Neural crest cell (in vitro differentiated cells): Measurements from ENCODE around the gene SRGAP3. TPM values are rescaled to one million over a fixed set of nuclear protein-coding genes. Genes with fewer than 3 reads are reported as not detected.

Experiments
- DNase-seq: peaks from one replicate; pipeline ENCODE4 v3.0.0; 2021; ENCODE audit warnings: low read depth, mixed read lengths, low spot score
- H3K27ac Mint-ChIP-seq: one replicate; pipeline ENCODE4 v1.8.0; 2021; ENCODE audit warnings: mild to moderate bottlenecking, mixed read lengths; ENCODE audit not compliant: unreplicated experiment
- H3K27me3 Mint-ChIP-seq: 2 replicates; pipeline ENCODE4 v1.8.0; 2021; ENCODE audit warnings: low read depth, mild to moderate bottlenecking, mixed read lengths
- H3K36me3 Mint-ChIP-seq: 2 replicates; pipeline ENCODE4 v1.8.0; 2021; ENCODE audit warnings: low read depth, mild to moderate bottlenecking, mixed read lengths
- H3K4me1 Mint-ChIP-seq: 2 replicates; pipeline ENCODE4 v1.8.0; 2021; ENCODE audit warnings: mixed read lengths
- H3K4me3 Mint-ChIP-seq: one replicate; pipeline ENCODE4 v1.8.0; 2021; ENCODE audit warnings: mild to moderate bottlenecking, mixed read lengths
- H3K9me3 Mint-ChIP-seq: 2 replicates; pipeline ENCODE4 v1.8.0; 2021; ENCODE audit warnings: mixed read lengths
- CTCF ChIP-seq: fragments of 200-600 bp; sonication (generic); conservative IDR thresholded peaks from 2 replicates; pipeline ENCODE4 v1.5.0; 2021; ENCODE audit warnings: antibody characterized with exemption, mild to moderate bottlenecking
- total RNA-seq: library from RNA; stranded (reverse); gene quantifications from 2 replicates; pipeline ENCODE4 v1.2.1, GENCODE V29; 2021

The SRGAP3 gene
- total RNA-seq, 1 donor from 2014 or later = 58.4 TPM

DNA sequence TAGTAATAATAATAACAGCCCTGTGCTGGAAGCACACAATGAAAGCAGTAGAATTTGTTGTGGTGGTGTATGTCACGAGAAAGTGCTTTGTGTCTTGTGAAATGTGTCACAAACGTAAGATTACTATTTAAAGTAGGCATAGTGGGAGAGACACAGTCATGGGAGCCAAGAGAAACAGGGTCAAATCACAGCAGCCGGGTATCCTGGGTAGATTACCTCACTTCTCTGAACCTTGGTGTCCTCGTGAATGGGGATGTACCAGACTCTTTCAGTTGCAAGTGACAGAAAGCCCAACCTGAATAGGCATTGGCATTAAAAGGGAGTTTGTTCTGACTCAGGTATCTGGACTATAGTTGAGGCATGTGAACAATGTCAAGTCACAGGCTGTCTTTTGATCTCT lies 29.1 kb upstream of the SRGAP3 start:
- H3K9me3 Mint-ChIP-seq = no peaks in the 10 kb centered on the region
- H3K4me1 Mint-ChIP-seq = peaks cover 49% of the 10 kb centered on the region
- no peak overlapping the region for H3K4me3 Mint-ChIP-seq
- no peaks in the 10 kb centered on the region for H3K27me3 Mint-ChIP-seq
- TF ChIP-seq CTCF = no peak
- H3K36me3 Mint-ChIP-seq = no peaks in the 10 kb centered on the region
- no peak overlapping the region for H3K27ac Mint-ChIP-seq
- no peak for DNase-seq

- H3K4me3 Mint-ChIP-seq = no peak overlapping the region
- H3K4me1 Mint-ChIP-seq = peaks cover 45% of the 10 kb centered on the region
- no peaks in the 10 kb centered on the region for H3K36me3 Mint-ChIP-seq
- H3K9me3 Mint-ChIP-seq = no peaks in the 10 kb centered on the region
- H3K27ac Mint-ChIP-seq = no peak overlapping the region
- no peak for TF ChIP-seq CTCF
- no peak for DNase-seq
- no peaks in the 10 kb centered on the region for H3K27me3 Mint-ChIP-seq
Measured at GRCh38 chr3:9278085-9278484, 28.6 kb upstream of the SRGAP3 start.

DNA sequence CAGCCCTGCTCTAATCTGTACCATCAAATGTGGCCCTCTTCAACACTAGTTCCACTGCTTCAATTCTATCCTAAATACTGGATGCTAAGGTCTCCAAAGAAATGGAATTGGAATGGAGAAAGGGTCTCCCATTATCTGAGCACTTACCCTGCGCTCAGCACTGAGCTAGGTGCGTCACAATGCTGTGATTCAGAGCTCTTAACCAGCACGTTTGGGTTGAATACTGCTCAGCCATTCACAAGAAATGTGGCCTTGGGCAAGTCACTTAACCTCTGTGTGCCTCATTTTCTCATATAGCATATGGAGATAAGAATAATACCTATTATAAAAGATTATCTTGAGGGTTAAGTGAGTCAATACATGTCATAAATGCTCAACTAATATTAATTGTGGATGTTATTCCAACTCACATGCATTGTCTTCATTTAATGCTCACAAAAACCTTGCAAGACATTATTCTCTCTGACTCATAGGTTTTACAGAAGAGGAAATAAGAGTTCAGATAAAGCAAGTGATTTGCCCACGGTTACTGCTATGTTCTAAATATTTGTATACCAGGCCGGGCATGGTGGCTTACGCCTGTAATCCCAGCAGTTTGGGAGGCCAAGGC lies 27.4 kb upstream of the SRGAP3 start:
- DNase-seq = no peak
- Mint-ChIP-seq H3K4me3 (no peak overlapping the region), H3K27me3 (no peaks in the 10 kb centered on the region), H3K36me3 (no peaks in the 10 kb centered on the region), H3K27ac (no peak overlapping the region), H3K4me1 (peaks cover 38% of the 10 kb centered on the region), H3K9me3 (no peaks in the 10 kb centered on the region)
- TF ChIP-seq CTCF = no peak

DNA sequence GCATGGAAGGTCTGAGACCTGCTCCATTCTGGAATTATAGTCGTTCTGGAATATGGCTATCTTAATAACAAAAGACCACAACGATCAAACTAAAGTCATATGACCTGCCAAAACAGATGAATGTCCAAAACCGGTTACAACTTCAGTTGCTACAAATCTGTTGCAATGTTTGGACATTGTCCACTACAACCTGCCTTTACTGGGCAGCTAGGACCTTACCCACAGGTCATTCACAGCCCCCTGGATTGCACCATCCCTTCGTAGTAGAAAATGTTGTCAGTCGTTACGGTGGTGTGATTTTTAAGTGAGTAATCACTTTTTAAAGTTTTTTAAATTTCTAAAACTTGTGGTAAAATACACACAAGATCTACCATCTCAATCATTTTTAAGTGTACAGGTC lies 22.5 kb upstream of the SRGAP3 start:
- Mint-ChIP-seq H3K4me3 (no peak overlapping the region), H3K9me3 (no peaks in the 10 kb centered on the region), H3K27me3 (no peaks in the 10 kb centered on the region), H3K36me3 (no peaks in the 10 kb centered on the region), H3K27ac (no peak overlapping the region), H3K4me1 (no peaks in the 10 kb centered on the region)
- TF ChIP-seq CTCF = no peak
- no peak for DNase-seq

GRCh38 chr3:9270704-9271103 lies 21.3 kb upstream of the SRGAP3 start:
- H3K27me3 Mint-ChIP-seq = no peaks in the 10 kb centered on the region
- no peak for DNase-seq
- no peaks in the 10 kb centered on the region for H3K4me1 Mint-ChIP-seq
- no peak overlapping the region for H3K4me3 Mint-ChIP-seq
- no peak for TF ChIP-seq CTCF
- H3K9me3 Mint-ChIP-seq = no peaks in the 10 kb centered on the region
- no peaks in the 10 kb centered on the region for H3K36me3 Mint-ChIP-seq
- no peak overlapping the region for H3K27ac Mint-ChIP-seq
